Epithelial cell of prostate (primary cell): ENCODE measurements around the gene HID1.
"Not testable (repeated sequence)": the region's sequence is repeated elsewhere in the genome, so short reads cannot be mapped to it uniquely, and the experiment has no call there.

Experiments
- DNase-seq: peaks from one replicate; pipeline ENCODE4 v3.0.0-alpha.2; 2011; ENCODE audit warnings: low read depth, low spot score
- H3K27ac ChIP-seq: fragments of 450-650 bp; 2 replicates; pipeline ENCODE4 v1.5.1; 2017; ENCODE audit warnings: mild to moderate bottlenecking

Gene HID1

GRCh38 chr17:74928786-74929185 is 43.8 kb downstream of the HID1 start:
- no peak overlapping the region for H3K27ac ChIP-seq
- no peak for DNase-seq

- no peak for DNase-seq
- H3K27ac ChIP-seq = no peak overlapping the region
Observed at GRCh38 chr17:74925242-74925641, 47.3 kb downstream of the HID1 start.

- no peak for DNase-seq
- H3K27ac ChIP-seq = no peak within 1 kb of the TSS
Observed at GRCh38 chr17:74924250-74924948, 48.2 kb downstream of the HID1 start, which contains the start of gene OTOP2. TSS of gene OTOP2 (plus strand) at chr17:74924273. CDS start at chr17:74924633, 360 bp downstream.

- no peak for DNase-seq
- H3K27ac ChIP-seq = no peak overlapping the region
Observed at GRCh38 chr17:74923538-74924249, 48.9 kb downstream of the HID1 start.

GRCh38 chr17:74922694-74923537 is 49.6 kb downstream of the HID1 start, which contains the start of gene USH1G:
TSS of gene USH1G (minus strand) at chr17:74923255. CDS start at chr17:74923073, 182 bp downstream.
- no peak for DNase-seq
- H3K27ac ChIP-seq = no peak within 1 kb of the TSS

- DNase-seq = no peak
- H3K27ac ChIP-seq = no peak overlapping the region
Observed at GRCh38 chr17:74922172-74922571, 50.4 kb downstream of the HID1 start.

- no peak overlapping the region for H3K27ac ChIP-seq
- no peak for DNase-seq
Observed at GRCh38 chr17:74921769-74922168, 50.8 kb downstream of the HID1 start.

GRCh38 chr17:74921026-74921681 is 51.4 kb downstream of the HID1 start:
- H3K27ac ChIP-seq = no peak overlapping the region
- no peak for DNase-seq

- H3K27ac ChIP-seq = no peak overlapping the region
- DNase-seq = no peak
Observed at GRCh38 chr17:74920642-74921025, 51.9 kb downstream of the HID1 start.

- no peak for DNase-seq
- H3K27ac ChIP-seq = no peak overlapping the region
Observed at GRCh38 chr17:74920306-74920620, 52.3 kb downstream of the HID1 start.

GRCh38 chr17:74919440-74920305 is 52.9 kb downstream of the HID1 start:
- DNase-seq = no peak
- no peak overlapping the region for H3K27ac ChIP-seq

GRCh38 chr17:74918906-74919305 is 53.7 kb downstream of the HID1 start:
- DNase-seq = no peak

GRCh38 chr17:74917430-74917829 is 55.1 kb downstream of the HID1 start:
- no peak for DNase-seq
- H3K27ac ChIP-seq = no peak overlapping the region

More at GRCh38 chr17:74918906-74919305, 53.7 kb downstream of the HID1 start:
- H3K27ac ChIP-seq = no peak overlapping the region

- H3K27ac ChIP-seq = no peak overlapping the region
- no peak for DNase-seq
Observed at GRCh38 chr17:74916851-74917199, 55.7 kb downstream of the HID1 start.

- DNase-seq = no peak
- no peak overlapping the region for H3K27ac ChIP-seq
Observed at GRCh38 chr17:74916136-74916850, 56.3 kb downstream of the HID1 start.

GRCh38 chr17:74911423-74911822 is 61.1 kb downstream of the HID1 start:
- H3K27ac ChIP-seq, DNase-seq: not testable (repeated sequence)

GRCh38 chr17:74909097-74909496 is 63.5 kb downstream of the HID1 start:
- not testable (repeated sequence) for DNase-seq, H3K27ac ChIP-seq

GRCh38 chr17:74907012-74907411 is 65.5 kb downstream of the HID1 start:
- H3K27ac ChIP-seq = no peak overlapping the region
- no peak for DNase-seq
